Neural progenitor cell (in vitro differentiated cells): ENCODE measurements around the gene CEP128. TPM values are rescaled to one million over a fixed set of nuclear protein-coding genes. Genes with fewer than 3 reads are reported as not detected.

Experiments used
- DNase-seq: peaks from one replicate; pipeline ENCODE4 v3.0.0-alpha.2; 2016; ENCODE audit warnings: low spot score
- H2AFZ ChIP-seq: fragments of 200-600 bp; sonication (generic); replicated peaks from 2 replicates; pipeline ENCODE4 v1.6.1; 2016; ENCODE audit warnings: antibody characterized with exemption
- H3F3A ChIP-seq: fragments of 200-600 bp; sonication (generic); 2 replicates; pipeline ENCODE4 v1.6.1; 2016; ENCODE audit warnings: antibody characterized with exemption, low read depth
- H3K27ac ChIP-seq: fragments of 200-600 bp; sonication (generic); 2 replicates; pipeline ENCODE4 v1.5.1; 2016; ENCODE audit warnings: mild to moderate bottlenecking
- H3K27me3 ChIP-seq: fragments of 200-600 bp; sonication (generic); 2 replicates; pipeline ENCODE4 v1.6.1; 2016; ENCODE audit warnings: mild to moderate bottlenecking, moderate library complexity
- H3K36me3 ChIP-seq: fragments of 200-600 bp; sonication (generic); 2 replicates; pipeline ENCODE4 v1.5.1; 2016
- H3K4me1 ChIP-seq: fragments of 200-600 bp; sonication (generic); 2 replicates; pipeline ENCODE4 v1.6.1; 2016; ENCODE audit warnings: mixed run types
- H3K4me2 ChIP-seq: fragments of 200-600 bp; sonication (generic); 2 replicates; pipeline ENCODE4 v1.6.1; 2016
- H3K4me3 ChIP-seq: fragments of 200-600 bp; sonication (generic); 2 replicates; pipeline ENCODE4 v1.5.1; 2016
- H3K79me2 ChIP-seq: fragments of 200-600 bp; sonication (generic); 2 replicates; pipeline ENCODE4 v1.6.1; 2016; ENCODE audit warnings: low read depth
- H3K9ac ChIP-seq: fragments of 200-600 bp; sonication (generic); 2 replicates; pipeline ENCODE4 v1.6.1; 2016
- H3K9me3 ChIP-seq: fragments of 200-600 bp; sonication (generic); 2 replicates; pipeline ENCODE4 v1.5.1; 2016; ENCODE audit warnings: low read depth
- H4K20me1 ChIP-seq: fragments of 200-600 bp; sonication (generic); 2 replicates; pipeline ENCODE4 v1.6.1; 2016; ENCODE audit warnings: low read depth
- H3K27ac Mint-ChIP-seq: 3 replicates; pipeline ENCODE4 v1.8.0; 2021; ENCODE audit warnings: mixed read lengths
- H3K27me3 Mint-ChIP-seq: 2 replicates; pipeline ENCODE4 v1.8.0; 2022; ENCODE audit warnings: low read depth, mild to moderate bottlenecking, inconsistent platforms, moderate library complexity, mixed read lengths; ENCODE audit not compliant: insufficient read depth
- H3K36me3 Mint-ChIP-seq: 3 replicates; pipeline ENCODE4 v1.8.0; 2021; ENCODE audit warnings: mixed read lengths
- H3K4me1 Mint-ChIP-seq: 3 replicates; pipeline ENCODE4 v1.8.0; 2021; ENCODE audit warnings: mixed read lengths
- H3K4me3 Mint-ChIP-seq: 3 replicates; pipeline ENCODE4 v1.8.0; 2021; ENCODE audit warnings: mild to moderate bottlenecking, moderate library complexity, mixed read lengths
- H3K9me3 Mint-ChIP-seq: 3 replicates; pipeline ENCODE4 v1.8.0; 2020; ENCODE audit warnings: mixed read lengths
- EZH2 ChIP-seq: fragments of 200-600 bp; sonication (generic); IDR thresholded peaks from 2 replicates; pipeline ENCODE4 v1.6.1; 2017; ENCODE audit warnings: antibody characterized with exemption, mild to moderate bottlenecking, moderate library complexity
- EZH2phosphoT487 ChIP-seq: fragments of 200-600 bp; sonication (generic); IDR thresholded peaks from 2 replicates; pipeline ENCODE4 v1.6.1; 2017; ENCODE audit warnings: antibody characterized with exemption
- total RNA-seq: library from RNA; depleted of rRNA; stranded (reverse); fragments of >200 nt; gene quantifications from 2 replicates; pipeline ENCODE4 v1.2.3, GENCODE V29; 2015; ENCODE audit warnings: low replicate concordance
- TF ChIP-seq, protein P1 (sequence below): fragments of 200-600 bp; sonication (generic); IDR thresholded peaks from 2 replicates; pipeline ENCODE4 v1.5.1; 2017; ENCODE audit warnings: antibody characterized with exemption, mild to moderate bottlenecking

CEP128 gene
- total RNA-seq, 1 donor from 2014 or later: 12.1 TPM

DNA sequence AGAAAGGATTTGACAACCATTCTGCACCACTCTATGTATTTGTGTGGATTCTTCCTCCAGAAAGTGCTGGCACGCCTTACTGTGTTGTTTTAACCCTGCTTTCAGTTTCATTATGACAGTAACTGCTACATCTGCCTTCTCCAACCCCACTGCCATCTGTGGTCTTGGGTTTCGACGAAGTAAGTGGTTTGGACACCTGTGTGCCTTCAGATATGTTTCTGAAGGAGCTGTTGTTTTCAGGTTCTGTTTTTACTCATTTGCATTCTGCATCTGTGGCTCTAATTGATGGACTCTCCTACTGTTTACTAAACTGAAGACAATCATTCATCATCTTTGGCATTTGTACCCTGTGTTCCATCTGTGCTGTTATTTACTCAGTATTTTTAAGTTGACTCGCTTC lies 18.0 kb upstream of the CEP128 start:
- TF ChIP-seq EZH2phosphoT487: no peak
- TF ChIP-seq, protein P1, sequence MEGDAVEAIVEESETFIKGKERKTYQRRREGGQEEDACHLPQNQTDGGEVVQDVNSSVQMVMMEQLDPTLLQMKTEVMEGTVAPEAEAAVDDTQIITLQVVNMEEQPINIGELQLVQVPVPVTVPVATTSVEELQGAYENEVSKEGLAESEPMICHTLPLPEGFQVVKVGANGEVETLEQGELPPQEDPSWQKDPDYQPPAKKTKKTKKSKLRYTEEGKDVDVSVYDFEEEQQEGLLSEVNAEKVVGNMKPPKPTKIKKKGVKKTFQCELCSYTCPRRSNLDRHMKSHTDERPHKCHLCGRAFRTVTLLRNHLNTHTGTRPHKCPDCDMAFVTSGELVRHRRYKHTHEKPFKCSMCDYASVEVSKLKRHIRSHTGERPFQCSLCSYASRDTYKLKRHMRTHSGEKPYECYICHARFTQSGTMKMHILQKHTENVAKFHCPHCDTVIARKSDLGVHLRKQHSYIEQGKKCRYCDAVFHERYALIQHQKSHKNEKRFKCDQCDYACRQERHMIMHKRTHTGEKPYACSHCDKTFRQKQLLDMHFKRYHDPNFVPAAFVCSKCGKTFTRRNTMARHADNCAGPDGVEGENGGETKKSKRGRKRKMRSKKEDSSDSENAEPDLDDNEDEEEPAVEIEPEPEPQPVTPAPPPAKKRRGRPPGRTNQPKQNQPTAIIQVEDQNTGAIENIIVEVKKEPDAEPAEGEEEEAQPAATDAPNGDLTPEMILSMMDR: no peak
- no peak for TF ChIP-seq EZH2

DNA sequence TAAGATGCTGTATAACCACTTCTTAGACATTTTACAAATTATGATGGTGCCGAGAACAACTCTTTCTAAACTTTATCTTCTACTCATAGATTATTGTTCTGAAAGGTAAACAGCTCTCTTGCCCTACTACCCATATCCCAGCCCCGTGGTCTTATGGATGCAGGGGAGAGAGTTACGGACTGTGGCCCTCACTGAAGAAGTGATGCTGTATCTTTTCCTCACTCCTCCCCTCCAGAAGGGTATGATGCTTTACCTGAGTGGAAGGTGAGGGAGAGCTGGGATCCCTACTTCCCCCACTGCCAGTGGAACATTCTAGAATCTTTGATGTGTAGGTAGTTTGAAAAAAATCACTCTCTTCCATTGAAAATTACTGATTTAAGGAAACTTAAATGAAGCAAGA lies 17.4 kb upstream of the CEP128 start:
- H3K4me1 Mint-ChIP-seq: peaks cover 4% of the 10 kb centered on the region
- Histone ChIP-seq H3K4me2 (no peak overlapping the region), H3K79me2 (no peaks in the 10 kb centered on the region), H3K9me3 (no peaks in the 10 kb centered on the region), H4K20me1 (no peaks in the 10 kb centered on the region), H3K4me3 (no peak overlapping the region), H2AFZ (no peak overlapping the region), H3K27me3 (peaks cover 41% of the 10 kb centered on the region), H3K4me1 (no peaks in the 10 kb centered on the region), H3F3A (no peaks in the 10 kb centered on the region), H3K27ac (no peak overlapping the region), H3K36me3 (no peaks in the 10 kb centered on the region), H3K9ac (no peak overlapping the region)
- no peaks in the 10 kb centered on the region for H3K9me3 Mint-ChIP-seq
- H3K4me3 Mint-ChIP-seq: no peak overlapping the region
- H3K36me3 Mint-ChIP-seq: no peaks in the 10 kb centered on the region
- no peak overlapping the region for H3K27ac Mint-ChIP-seq
- no peak for TF ChIP-seq EZH2phosphoT487
- TF ChIP-seq, protein P1: no peak
- DNase-seq: no peak
- peaks cover 4% of the 10 kb centered on the region for H3K27me3 Mint-ChIP-seq

More for the DNA sequence above, 18.0 kb upstream of the CEP128 start:
- Histone ChIP-seq H3K27ac (no peak overlapping the region), H3K4me1 (no peaks in the 10 kb centered on the region), H3K4me3 (no peak overlapping the region), H4K20me1 (no peaks in the 10 kb centered on the region), H3F3A (no peaks in the 10 kb centered on the region), H3K9ac (no peak overlapping the region), H2AFZ (no peak overlapping the region), H3K9me3 (no peaks in the 10 kb centered on the region), H3K79me2 (no peaks in the 10 kb centered on the region), H3K36me3 (no peaks in the 10 kb centered on the region), H3K27me3 (peaks cover 41% of the 10 kb centered on the region), H3K4me2 (no peak overlapping the region)
- no peak overlapping the region for H3K4me3 Mint-ChIP-seq
- H3K27ac Mint-ChIP-seq: no peak overlapping the region
- H3K36me3 Mint-ChIP-seq: no peaks in the 10 kb centered on the region
- DNase-seq: no peak
- no peaks in the 10 kb centered on the region for H3K9me3 Mint-ChIP-seq
- H3K27me3 Mint-ChIP-seq: peaks cover 2% of the 10 kb centered on the region
- peaks cover 4% of the 10 kb centered on the region for H3K4me1 Mint-ChIP-seq

DNA sequence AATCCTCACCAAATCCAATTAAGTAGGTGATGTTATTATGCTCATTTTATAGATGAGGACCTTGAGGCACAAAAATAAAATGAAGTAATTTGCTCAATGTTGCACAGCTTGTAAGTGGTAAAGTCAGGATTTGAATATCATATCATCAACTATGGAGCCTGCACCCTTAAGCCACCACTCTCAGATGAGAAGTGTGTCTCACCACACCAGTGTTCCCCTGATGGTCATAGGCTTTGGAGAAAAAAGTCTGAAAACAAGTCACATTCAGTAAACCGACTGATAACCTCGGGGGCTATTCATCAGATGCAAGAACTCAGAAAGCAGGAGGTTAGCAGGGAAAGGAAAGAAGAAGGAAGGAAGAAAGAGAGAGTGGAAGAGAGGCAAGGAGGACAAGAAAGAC lies 16.7 kb upstream of the CEP128 start:
- Mint-ChIP-seq H3K9me3 (no peaks in the 10 kb centered on the region), H3K27ac (no peak overlapping the region), H3K27me3 (peaks cover 4% of the 10 kb centered on the region), H3K4me1 (peaks cover 4% of the 10 kb centered on the region), H3K4me3 (no peak overlapping the region), H3K36me3 (no peaks in the 10 kb centered on the region)
- no peaks in the 10 kb centered on the region for H4K20me1 ChIP-seq
- no peaks in the 10 kb centered on the region for H3K4me1 ChIP-seq
- TF ChIP-seq, protein P1: no peak
- TF ChIP-seq EZH2phosphoT487 (no peak), EZH2 (no peak)
- no peaks in the 10 kb centered on the region for H3F3A ChIP-seq
- DNase-seq: no peak
- no peak overlapping the region for H3K27ac ChIP-seq
- H3K9me3 ChIP-seq: no peaks in the 10 kb centered on the region
- no peaks in the 10 kb centered on the region for H3K79me2 ChIP-seq
- no peak overlapping the region for H3K4me3 ChIP-seq
- H3K4me2 ChIP-seq: no peak overlapping the region
- H3K36me3 ChIP-seq: no peaks in the 10 kb centered on the region
- no peak overlapping the region for H2AFZ ChIP-seq
- H3K9ac ChIP-seq: no peak overlapping the region
- H3K27me3 ChIP-seq: peaks cover 41% of the 10 kb centered on the region

DNA sequence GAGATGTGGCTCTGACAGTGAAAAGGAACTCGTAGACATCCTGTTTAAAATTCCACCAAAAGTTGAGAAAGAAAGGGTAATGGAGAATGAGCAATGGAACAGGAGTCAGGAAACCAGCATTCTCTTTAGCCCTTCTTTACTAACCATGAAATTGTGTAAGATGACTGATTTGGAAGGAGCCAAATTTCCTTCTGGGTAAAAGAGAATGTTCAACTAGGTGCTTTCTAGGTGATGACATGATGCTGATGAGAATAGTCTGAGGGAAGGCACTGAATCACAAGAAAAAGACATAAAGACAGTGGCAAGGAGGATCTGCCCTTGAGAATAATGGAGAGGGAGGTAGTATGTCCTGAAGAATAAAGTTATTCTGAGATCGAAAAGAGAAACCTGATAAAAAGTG lies 16.1 kb upstream of the CEP128 start:
- H3K9me3 ChIP-seq: no peaks in the 10 kb centered on the region
- H3K4me3 ChIP-seq: no peak overlapping the region
- H3K4me1 ChIP-seq: no peaks in the 10 kb centered on the region
- Mint-ChIP-seq H3K36me3 (no peaks in the 10 kb centered on the region), H3K27ac (no peak overlapping the region), H3K9me3 (no peaks in the 10 kb centered on the region), H3K4me3 (no peak overlapping the region), H3K27me3 (peaks cover 4% of the 10 kb centered on the region), H3K4me1 (peaks cover 4% of the 10 kb centered on the region)
- no peak for TF ChIP-seq EZH2
- TF ChIP-seq, protein P1: no peak
- H4K20me1 ChIP-seq: no peaks in the 10 kb centered on the region
- no peaks in the 10 kb centered on the region for H3K79me2 ChIP-seq
- no peak overlapping the region for H3K4me2 ChIP-seq
- no peak overlapping the region for H3K9ac ChIP-seq
- H3K36me3 ChIP-seq: no peaks in the 10 kb centered on the region
- H3F3A ChIP-seq: no peaks in the 10 kb centered on the region
- DNase-seq: no peak
- no peak overlapping the region for H2AFZ ChIP-seq
- no peak overlapping the region for H3K27ac ChIP-seq
- peaks cover 41% of the 10 kb centered on the region for H3K27me3 ChIP-seq
